GM18951 (cell line): ENCODE results near the gene KIAA0825.
"Not testable (repeated sequence)": the region's sequence is repeated elsewhere in the genome, so short reads cannot be mapped to it uniquely, and the experiment has no call there.

Experiments used
- POLR2A ChIP-seq: IDR thresholded peaks from 4 replicates; pipeline ENCODE4 v1.6.1; 2011; ENCODE audit warnings: mild to moderate bottlenecking; ENCODE audit not compliant: insufficient read length, insufficient read depth; ENCODE audit errors: extremely low read depth
- in situ Hi-C: fragments of 300-500 bp; cut with MboI; formaldehyde crosslinking; loops from one replicate; pipeline ENCODE4 v1.12.0; 2022; ENCODE audit warnings: low sequenced_read_pairs, mixed read lengths, inconsistent platforms; ENCODE audit not compliant: unreplicated experiment

KIAA0825 gene

DNA sequence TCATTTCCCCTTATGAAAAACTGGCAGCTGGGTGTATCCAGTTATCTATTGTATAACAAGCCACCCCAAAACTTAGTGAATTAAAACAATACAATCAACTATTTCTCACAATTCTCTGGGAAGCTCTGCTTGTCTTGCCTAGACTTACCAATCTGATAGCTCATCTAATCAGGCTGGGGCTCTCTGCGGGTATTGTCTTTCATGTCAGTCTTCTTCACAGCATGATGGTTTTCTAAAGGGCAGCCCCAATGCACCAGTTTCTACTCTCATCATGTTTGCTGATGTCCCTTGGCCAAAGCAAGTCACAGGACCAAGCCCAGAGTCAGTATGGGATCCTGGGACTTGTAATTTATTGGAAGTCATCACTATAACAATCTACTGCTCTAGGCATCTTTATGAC is 433.5 kb downstream of the KIAA0825 start:
- in situ Hi-C loops, result no loop called here
- no peak for TF ChIP-seq POLR2A

DNA sequence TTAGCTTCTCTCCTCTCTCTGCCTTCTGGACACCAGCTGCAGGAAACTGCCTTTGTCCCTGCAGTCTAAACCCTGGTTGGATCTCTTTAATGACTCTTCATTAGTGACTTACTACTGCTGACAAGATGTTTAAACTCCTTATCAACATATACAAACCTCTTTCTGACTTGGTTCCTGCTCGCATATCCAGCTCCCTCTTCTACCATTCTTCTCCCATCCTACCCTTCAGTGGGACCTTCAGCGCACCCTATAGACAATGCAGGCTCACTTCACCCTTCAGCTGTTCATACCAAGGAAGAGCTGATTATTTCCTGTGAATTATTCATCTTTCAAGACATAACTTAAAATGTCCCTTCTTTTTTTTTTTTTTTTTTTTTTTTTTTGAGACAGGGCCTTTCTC is 436.5 kb downstream of the KIAA0825 start:
- in situ Hi-C loops, result no loop called here
- no peak for TF ChIP-seq POLR2A

DNA sequence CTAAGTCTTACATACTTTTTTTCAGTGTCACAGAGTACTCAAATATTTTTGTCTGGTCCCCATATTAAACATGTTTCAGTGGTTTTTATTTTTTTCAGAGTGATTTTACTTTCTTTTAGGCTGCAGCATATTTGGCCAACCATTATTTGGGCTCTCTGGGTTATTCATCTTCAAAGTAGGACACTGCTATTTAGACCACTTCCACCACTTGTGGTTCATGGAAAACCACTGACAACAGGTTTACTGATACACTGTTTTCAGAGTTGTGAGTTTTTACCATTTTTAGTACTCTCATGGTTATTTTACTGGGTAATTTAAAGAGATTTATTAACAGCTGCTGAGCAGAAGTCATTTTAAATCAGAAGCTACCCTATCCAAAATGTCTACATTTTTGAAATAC is 437.6 kb downstream of the KIAA0825 start:
- in situ Hi-C loops, result no loop called here
- TF ChIP-seq POLR2A, result no peak

DNA sequence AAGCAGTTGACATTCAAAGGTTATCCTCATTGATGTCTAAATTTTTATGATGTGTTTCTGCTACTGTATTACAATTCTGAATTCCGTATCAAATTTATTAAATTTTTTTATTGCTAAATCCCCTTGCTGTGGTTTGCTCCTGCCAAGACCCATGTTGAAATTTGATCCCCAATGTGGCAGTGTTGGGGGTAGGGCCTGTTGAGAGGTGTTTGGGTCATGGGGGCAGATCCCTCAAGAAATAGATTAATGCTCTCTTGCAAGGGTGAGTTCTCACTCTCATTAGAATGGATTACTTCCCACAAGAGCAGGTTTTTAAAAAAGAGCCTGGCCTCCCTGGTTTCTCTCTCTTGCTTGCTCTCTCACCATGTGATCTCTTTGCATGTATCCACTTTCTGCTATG is 442.5 kb downstream of the KIAA0825 start:
- TF ChIP-seq POLR2A, result no peak
- in situ Hi-C loops, result no loop called here

DNA sequence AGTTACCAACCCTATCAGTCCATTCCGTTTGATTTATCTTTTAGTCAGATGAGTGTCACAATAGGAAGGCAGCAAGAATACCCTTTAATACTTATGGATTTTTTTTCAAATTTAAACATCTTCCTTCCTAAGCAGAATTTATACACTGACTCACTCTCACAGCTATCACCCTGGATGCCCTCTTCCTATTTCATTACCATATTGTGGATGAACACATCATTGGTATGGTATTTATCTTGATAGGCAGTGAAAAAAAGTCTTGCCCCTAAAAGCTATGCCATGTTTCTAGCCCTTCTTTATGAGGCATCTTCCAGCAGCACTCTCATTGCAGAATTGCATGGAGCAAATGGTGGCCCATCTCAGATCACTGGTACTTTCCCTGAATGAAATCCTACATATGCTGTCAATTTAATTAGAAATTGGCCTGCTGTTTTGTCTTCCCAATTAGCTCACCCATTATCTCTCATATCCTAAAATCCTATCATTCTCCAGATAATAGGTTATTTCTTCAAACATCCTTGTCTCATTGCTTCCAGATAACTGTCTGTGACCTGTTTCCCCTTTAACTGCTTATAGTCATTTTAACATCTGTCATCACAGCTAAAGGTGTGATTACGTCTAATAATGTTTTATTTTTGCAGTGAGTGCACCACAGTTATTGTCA is 443.5 kb downstream of the KIAA0825 start:
- no peak for TF ChIP-seq POLR2A
- in situ Hi-C loops, result no loop called here

DNA sequence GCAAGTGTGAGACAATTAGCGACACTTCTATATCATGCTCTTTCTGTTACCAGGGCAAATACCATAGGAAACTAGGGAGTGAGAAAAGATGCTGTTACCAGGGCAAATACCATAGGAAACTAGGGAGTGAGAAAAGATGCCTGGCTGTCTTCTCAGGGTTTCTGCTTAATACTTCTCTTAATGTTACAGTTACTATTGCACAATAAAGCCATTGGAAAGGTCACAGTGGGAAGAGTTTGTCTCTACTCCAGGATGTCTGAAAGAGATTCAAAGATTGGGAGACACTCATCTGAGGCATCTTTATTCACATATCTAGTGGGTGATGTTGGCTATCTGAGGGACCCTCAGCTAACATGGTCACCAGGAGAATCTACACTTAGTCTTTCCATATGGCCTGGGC is 445.3 kb downstream of the KIAA0825 start:
- TF ChIP-seq POLR2A, result no peak
- in situ Hi-C loops, result no loop called here

DNA sequence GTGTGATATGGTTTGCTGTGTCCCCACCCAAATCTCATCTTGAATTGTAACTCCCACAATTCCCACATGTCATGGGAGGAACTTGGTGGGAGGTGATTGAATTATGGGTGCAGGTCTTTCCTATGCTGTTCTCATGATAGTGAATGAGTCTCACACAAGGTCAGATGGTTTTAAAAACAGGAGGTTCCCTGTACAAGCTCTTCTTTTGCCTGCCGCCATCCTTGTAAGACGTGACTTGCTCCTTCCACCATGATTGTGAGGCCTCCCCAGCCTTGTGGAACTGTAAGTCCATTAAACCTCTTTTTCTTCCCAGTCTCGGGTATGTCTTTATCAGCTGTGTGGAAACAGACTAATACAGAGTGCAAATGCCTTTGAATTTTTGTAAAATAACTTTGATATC is 447.3 kb downstream of the KIAA0825 start:
- in situ Hi-C loops, result not testable (repeated sequence)

DNA sequence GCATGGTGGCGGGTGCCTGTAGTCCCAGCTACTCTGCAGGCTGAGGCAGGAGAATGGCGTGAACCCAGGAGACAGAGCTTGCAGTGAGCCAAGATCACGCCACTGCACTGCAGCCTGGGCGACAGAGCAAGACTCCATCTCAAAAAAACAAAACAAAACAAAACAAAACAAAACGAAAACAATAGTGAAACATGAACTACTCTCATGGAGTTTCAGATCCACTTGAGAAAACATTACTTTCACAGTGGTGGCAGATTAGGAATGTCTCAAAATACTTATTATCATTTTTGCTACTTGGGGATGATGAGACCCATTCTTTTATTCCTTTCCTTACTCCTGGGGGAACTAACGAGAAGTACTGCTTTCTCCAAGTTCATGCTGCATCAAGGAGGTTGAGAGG is 448.2 kb downstream of the KIAA0825 start:
- in situ Hi-C loops, result not testable (repeated sequence)

DNA sequence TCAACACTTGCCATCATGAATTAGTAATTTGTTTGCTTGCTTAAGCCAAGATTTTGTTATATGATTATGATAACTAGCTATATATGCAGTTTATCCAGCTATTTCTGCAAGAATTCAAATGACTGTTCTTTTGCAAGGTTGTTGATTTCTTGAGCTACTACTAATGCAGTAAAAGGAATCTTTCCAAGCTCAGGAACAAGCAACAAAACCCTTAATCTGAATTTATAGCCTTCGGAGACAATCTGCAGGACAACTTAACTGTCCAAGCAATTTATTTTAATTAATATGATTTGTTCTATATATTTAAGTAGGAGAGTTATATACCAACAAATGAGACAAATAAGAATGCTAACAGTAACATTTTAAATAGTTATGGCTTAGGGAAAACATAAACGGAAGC is 450.3 kb downstream of the KIAA0825 start:
- TF ChIP-seq POLR2A, result no peak
- in situ Hi-C loops, result no loop called here

DNA sequence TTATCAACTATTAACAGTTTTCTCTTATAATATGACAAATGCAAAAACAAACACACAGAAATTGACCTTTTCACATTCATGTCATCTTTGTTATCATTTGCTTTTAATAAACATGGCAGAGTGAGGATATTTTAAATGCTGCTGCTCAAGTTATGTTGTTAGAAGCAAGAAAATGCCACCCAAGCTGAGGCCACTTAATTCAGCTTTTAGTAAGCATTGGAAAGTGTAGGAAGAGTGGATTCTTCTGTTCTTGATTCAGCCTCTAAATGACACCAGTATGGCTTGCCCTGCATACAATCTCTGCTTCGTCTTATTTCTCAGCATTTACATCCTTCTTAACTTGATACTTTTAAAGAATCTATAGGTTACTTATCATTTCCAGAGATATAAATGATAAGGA is 456.6 kb downstream of the KIAA0825 start:
- TF ChIP-seq POLR2A, result no peak
- in situ Hi-C loops, result no loop called here

DNA sequence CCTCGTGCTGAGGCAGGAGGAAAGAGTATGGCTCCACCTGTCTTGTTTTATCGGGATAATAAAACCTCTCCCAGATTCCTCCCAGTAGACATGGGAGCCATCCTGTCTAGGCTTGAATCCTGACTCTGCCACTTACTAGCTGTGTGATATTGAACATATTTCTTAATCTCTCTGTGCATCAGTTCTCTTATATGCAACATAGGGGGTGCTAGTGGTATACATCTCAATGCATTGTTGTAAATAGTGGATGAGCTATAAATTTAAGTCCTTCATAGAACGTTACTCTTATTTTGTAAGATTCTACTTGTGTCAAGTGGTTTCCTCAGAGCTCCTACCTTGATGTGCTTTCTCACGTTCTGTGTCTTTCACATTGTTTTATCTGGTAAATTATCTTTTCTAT is 459.3 kb downstream of the KIAA0825 start:
- in situ Hi-C loops, result no loop called here
- TF ChIP-seq POLR2A, result no peak

DNA sequence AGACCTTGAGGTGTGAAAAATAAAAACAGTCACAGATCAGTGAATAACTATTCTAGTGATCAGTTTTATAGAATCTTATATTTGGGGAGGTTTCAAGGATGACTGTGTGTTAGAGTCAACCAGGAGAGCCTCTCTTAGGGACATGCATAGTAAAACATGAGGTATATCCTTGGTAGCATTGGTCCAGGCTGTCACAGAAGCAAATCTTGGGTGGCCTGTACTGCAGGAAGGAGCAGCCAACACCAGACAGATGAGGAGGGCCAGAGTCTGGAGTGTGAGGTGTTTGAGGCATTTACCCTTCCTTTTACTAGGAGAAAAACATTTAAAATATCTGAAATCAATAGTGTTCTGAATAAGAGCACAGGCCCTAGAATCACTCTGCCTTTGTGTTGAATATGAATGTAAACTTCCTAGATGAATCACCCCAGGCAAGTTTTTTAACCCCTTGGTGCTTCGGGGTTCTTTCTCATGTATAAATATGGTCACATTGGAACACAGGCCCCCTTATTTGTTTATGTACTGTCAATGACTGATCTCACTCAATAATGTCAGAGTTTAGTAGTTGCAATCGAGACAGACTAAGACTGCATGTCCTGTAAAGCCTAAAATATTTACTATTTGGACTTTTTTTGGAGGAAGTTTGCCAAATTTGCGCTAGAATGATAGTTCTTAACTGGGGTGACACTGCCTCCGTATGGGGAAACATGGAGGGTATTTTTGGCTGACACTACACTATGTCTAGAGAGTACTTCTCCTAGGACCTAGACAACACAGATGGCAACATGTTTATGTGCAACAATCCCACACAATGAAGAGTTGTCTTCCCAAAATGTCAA is 460.5 kb downstream of the KIAA0825 start:
- in situ Hi-C loops, result no loop called here
- TF ChIP-seq POLR2A, result no peak

DNA sequence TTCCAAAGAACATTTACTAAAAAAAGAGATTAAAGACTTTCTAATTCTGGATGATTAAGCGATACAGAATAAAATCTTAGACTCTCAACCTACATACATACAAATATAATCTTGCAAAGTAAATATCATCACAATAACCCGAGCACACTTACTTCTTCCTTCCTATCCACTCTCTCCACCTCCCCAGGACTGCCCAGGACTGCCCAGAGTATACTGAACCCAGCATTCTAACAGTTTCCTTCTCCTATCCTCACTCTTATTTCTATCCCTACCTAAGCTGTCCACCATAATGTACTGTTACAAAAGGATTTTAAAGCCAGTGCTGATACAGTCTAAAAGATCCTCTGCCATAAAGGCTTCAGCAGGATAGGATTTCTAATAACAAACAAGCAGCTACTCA is 463.7 kb downstream of the KIAA0825 start:
- no peak for TF ChIP-seq POLR2A

DNA sequence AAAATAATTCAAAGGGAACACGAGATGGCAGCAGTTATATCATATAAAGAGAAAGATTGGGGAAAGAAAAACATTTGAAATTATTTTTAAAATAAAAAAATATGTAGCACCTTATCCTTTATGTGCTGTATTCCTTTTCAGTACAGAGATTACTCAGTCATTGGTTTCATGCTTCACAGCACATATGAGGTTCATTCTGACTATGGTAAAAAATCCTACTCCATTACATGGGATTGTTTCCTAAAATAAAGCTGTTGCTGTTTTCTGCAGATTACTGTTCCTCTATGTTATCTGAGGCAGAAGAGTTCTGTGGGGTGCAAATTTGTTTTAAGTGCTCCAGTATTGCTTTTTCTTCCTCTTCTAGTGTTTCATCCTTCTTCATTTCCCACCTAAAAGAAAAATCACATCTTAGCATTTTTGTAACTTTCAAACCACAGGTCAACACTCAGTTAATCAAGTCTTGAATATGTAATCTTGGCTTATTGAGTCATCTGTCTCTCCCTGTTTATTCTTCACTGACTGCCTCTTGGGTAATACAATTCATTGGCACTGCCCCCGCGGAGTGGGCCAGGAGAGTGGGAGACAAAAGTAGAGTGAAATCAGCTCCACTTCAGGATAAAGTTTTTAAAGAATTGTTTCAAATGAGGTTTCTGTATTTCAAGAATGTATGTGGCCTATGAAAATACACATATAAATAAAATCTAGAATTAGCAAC is 464.5 kb downstream of the KIAA0825 start:
- in situ Hi-C loops, result no loop called here
- no peak for TF ChIP-seq POLR2A

More for the DNA sequence above, 463.7 kb downstream of the KIAA0825 start:
- in situ Hi-C loops, result no loop called here

DNA sequence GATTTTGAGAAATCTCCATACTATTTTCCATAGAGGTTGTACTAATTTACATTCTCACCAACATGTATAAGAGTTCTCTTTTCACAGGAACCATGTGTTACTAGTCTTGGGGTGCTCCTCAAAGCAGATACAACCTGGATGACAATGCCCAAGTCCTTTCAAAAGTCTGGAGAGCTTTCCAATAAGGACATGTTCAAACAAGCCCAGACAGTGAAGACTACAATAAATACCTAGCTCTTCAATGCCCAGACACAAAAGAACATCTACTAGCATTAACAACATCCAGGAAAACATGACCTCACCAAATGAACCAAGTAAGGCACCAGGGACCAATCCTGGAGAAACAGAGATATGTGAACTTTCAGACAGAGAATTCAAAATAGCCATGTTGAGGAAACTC is 474.8 kb downstream of the KIAA0825 start:
- in situ Hi-C loops, result not testable (repeated sequence)
